Caco-2 (cell line): ENCODE measurements around the gene DHX38. TPM values are rescaled to one million over a fixed set of nuclear protein-coding genes. Genes with fewer than 3 reads are reported as not detected.
"Not testable (repeated sequence)": the region's sequence is repeated elsewhere in the genome, so short reads cannot be mapped to it uniquely, and the experiment has no call there.

Source experiments
- BruUV-seq: library from RNA; stranded (reverse); fragments of 400-500 nt; replicated peaks from 2 replicates; lab custom pipeline; 2021; lab: Mats Ljungman, UMichigan
- CTCF ChIA-PET: fragments of 300-600 bp; sonication (Branson Sonifier 250); formaldehyde crosslinking; loops from one replicate; lab custom pipeline; 2022; ENCODE audit warnings: antibody characterized with exemption; lab: Charles Lee
- POLR2A ChIA-PET: fragments of 300-600 bp; sonication (Branson Sonifier 250); formaldehyde crosslinking; loops from one replicate; lab custom pipeline; 2022; ENCODE audit warnings: antibody characterized with exemption; lab: Charles Lee
- DNase-seq, 2 experiments: peaks; one replicate each; pipeline versions ENCODE4 v3.0.0 to v3.0.0-alpha.2; 2020 to 2022
- H3K27me3 ChIP-seq: replicated peaks from 2 replicates; pipeline ENCODE4 v1.6.0; 2011; ENCODE audit warnings: low read length; ENCODE audit not compliant: control insufficient read depth, insufficient read depth
- H3K36me3 ChIP-seq: 2 replicates; pipeline ENCODE4 v1.5.1; 2011; ENCODE audit warnings: low read length; ENCODE audit not compliant: control insufficient read depth, insufficient read depth
- H3K4me1 ChIP-seq: fragments of 250-450 bp; sonication (Bioruptor Pico); 2 replicates; pipeline ENCODE4 v1.5.1; 2020; ENCODE audit warnings: mild to moderate bottlenecking
- H3K4me3 ChIP-seq: 2 replicates; pipeline ENCODE4 v1.5.1; 2011; ENCODE audit warnings: low read depth, mild to moderate bottlenecking, control low read depth, low read length
- H3K9me3 ChIP-seq: fragments of 250-450 bp; sonication (Bioruptor Pico); 2 replicates; pipeline ENCODE4 v1.5.1; 2020; ENCODE audit warnings: mild to moderate bottlenecking, moderate library complexity
- H3K27ac Mint-ChIP-seq: one replicate; pipeline ENCODE4 v1.8.0; 2022; ENCODE audit warnings: mixed read lengths; ENCODE audit not compliant: unreplicated experiment
- H3K27me3 Mint-ChIP-seq: one replicate; pipeline ENCODE4 v1.8.0; 2022; ENCODE audit warnings: mixed read lengths; ENCODE audit not compliant: insufficient read depth, unreplicated experiment
- H3K36me3 Mint-ChIP-seq: one replicate; pipeline ENCODE4 v1.8.0; 2022; ENCODE audit warnings: mild to moderate bottlenecking, mixed read lengths; ENCODE audit not compliant: insufficient read depth, unreplicated experiment
- H3K4me1 Mint-ChIP-seq: one replicate; pipeline ENCODE4 v1.8.0; 2022; ENCODE audit warnings: low read depth, mixed read lengths; ENCODE audit not compliant: unreplicated experiment
- H3K4me3 Mint-ChIP-seq: one replicate; pipeline ENCODE4 v1.8.0; 2022; ENCODE audit warnings: mild to moderate bottlenecking, moderate library complexity, mixed read lengths; ENCODE audit not compliant: unreplicated experiment
- H3K9me3 Mint-ChIP-seq: one replicate; pipeline ENCODE4 v1.8.0; 2022; ENCODE audit warnings: mixed read lengths; ENCODE audit not compliant: unreplicated experiment
- CTCF ChIP-seq, 2 experiments: fragments of 200-600 bp in 1 of 2; IDR thresholded peaks; 1 replicate in 1 of 2; 2 replicates in 1 of 2; pipeline versions ENCODE4 v1.5.1 to v1.8.0; 2011 to 2022; ENCODE audit warnings: antibody characterized with exemption in 1 of 2, control low read depth in 1 of 2, inconsistent platforms in 1 of 2, low read depth in 1 of 2, low read length in 1 of 2, mild to moderate bottlenecking in 1 of 2, moderate library complexity in 1 of 2; ENCODE audit not compliant: insufficient read depth in 1 of 2, severe bottlenecking in 1 of 2, unreplicated experiment in 1 of 2
- intact Hi-C: fragments of 100-400 bp; cut with micrococcal nuclease; formaldehyde crosslinking; loops from one replicate; pipeline ENCODE4 v1.10.0; 2022; ENCODE audit not compliant: unreplicated experiment
- total RNA-seq: library from RNA; stranded (reverse); gene quantifications from 2 replicates; pipeline ENCODE4 v1.2.3, GENCODE V29; 2022

Gene DHX38
- total RNA-seq, 1 experiment from 2014 or later = 89.1 TPM

- Mint-ChIP-seq H3K4me1 (peaks cover 11% of the 10 kb centered on the region), H3K27me3 (peaks cover 12% of the 10 kb centered on the region), H3K27ac (no peak overlapping the region), H3K9me3 (no peaks in the 10 kb centered on the region), H3K4me3 (no peak overlapping the region), H3K36me3 (no peaks in the 10 kb centered on the region)
- Histone ChIP-seq H3K4me3 (no peak overlapping the region), H3K27me3 (no peaks in the 10 kb centered on the region), H3K9me3 (no peaks in the 10 kb centered on the region), H3K4me1 (no peaks in the 10 kb centered on the region), H3K36me3 (no peaks in the 10 kb centered on the region)
- DNase-seq = no peak
- ChIA-PET POLR2A (no interaction called here), CTCF (no interaction called here)
- BruUV-seq = no TSS peak
- intact Hi-C loops = no loop called here
- no peak for TF ChIP-seq CTCF (IDR thresholded peaks at IDR 0.05; ENCODE audit: insufficient read depth in 1 of 2, low read depth in 1 of 2, low read length in 1 of 2, severe bottlenecking in 1 of 2, unreplicated experiment in 1 of 2)
These were observed 37.7 kb upstream of the DHX38 start for GRCh38 chr16:72055911-72056310.

- POLR2A ChIA-PET, BruUV-seq, DNase-seq, H3K4me3 ChIP-seq, H3K27me3 ChIP-seq, H3K36me3 Mint-ChIP-seq, H3K36me3 ChIP-seq, intact Hi-C loops, H3K27ac Mint-ChIP-seq, H3K27me3 Mint-ChIP-seq, CTCF ChIA-PET, H3K9me3 ChIP-seq, H3K4me3 Mint-ChIP-seq, H3K9me3 Mint-ChIP-seq, H3K4me1 ChIP-seq: not testable (repeated sequence)
- H3K4me1 Mint-ChIP-seq = peaks cover 14% of the 10 kb centered on the region
These were observed 36.3 kb upstream of the DHX38 start for GRCh38 chr16:72057313-72057712.

- H3K9me3 Mint-ChIP-seq, H3K27me3 Mint-ChIP-seq, CTCF ChIA-PET, H3K9me3 ChIP-seq, DNase-seq, H3K4me3 ChIP-seq, H3K27me3 ChIP-seq, intact Hi-C loops, H3K36me3 ChIP-seq, H3K36me3 Mint-ChIP-seq, POLR2A ChIA-PET, H3K4me1 ChIP-seq, H3K27ac Mint-ChIP-seq, H3K4me3 Mint-ChIP-seq, BruUV-seq: not testable (repeated sequence)
- peaks cover 15% of the 10 kb centered on the region for H3K4me1 Mint-ChIP-seq
These were observed 34.6 kb upstream of the DHX38 start for GRCh38 chr16:72059060-72059459.

GRCh38 chr16:72060405-72060804 lies 33.2 kb upstream of the DHX38 start:
- peaks cover 9% of the 10 kb centered on the region for H3K4me1 Mint-ChIP-seq
- no peaks in the 10 kb centered on the region for H3K36me3 ChIP-seq
- no peak overlapping the region for H3K4me3 Mint-ChIP-seq
- intact Hi-C loops = no loop called here
- H3K4me3 ChIP-seq = no peak overlapping the region
- ChIA-PET CTCF (no interaction called here), POLR2A (no interaction called here)
- H3K36me3 Mint-ChIP-seq = no peaks in the 10 kb centered on the region
- no peaks in the 10 kb centered on the region; the same call in 1 of the 2 replicates for H3K4me1 ChIP-seq
- no peaks in the 10 kb centered on the region for H3K9me3 ChIP-seq
- no peak for DNase-seq
- H3K27me3 ChIP-seq = no peaks in the 10 kb centered on the region
- H3K9me3 Mint-ChIP-seq = no peaks in the 10 kb centered on the region
- peaks cover 2% of the 10 kb centered on the region for H3K27me3 Mint-ChIP-seq
- BruUV-seq = no TSS peak
- no peak for TF ChIP-seq CTCF (IDR thresholded peaks at IDR 0.05; ENCODE audit: insufficient read depth in 1 of 2, low read depth in 1 of 2, low read length in 1 of 2, severe bottlenecking in 1 of 2, unreplicated experiment in 1 of 2)
- no peak overlapping the region for H3K27ac Mint-ChIP-seq
